ENCODE results near the gene FIGNL2. TPM values are rescaled to one million over a fixed set of nuclear protein-coding genes. Genes with fewer than 3 reads are reported as not detected.

Gene FIGNL2
- total RNA-seq, 2 experiments from 2014 or later, result 1.2 to 1.3 TPM

GRCh38 chr12:51779876-51780275 is 68.6 kb downstream of the FIGNL2 start:
- Histone ChIP-seq H3K27ac (ENCODE audit: low read depth in 1 of 2, low read length in 2 of 2) (no peak overlapping the region), H3K4me1 (ENCODE audit: insufficient read depth, low read length) (no peaks in the 10 kb centered on the region), H3K9me3 (ENCODE audit: control insufficient read depth in 1 of 2, insufficient read depth in 1 of 2, low read length in 2 of 2) (no peaks in the 10 kb centered on the region), H3K4me3 (ENCODE audit: low read length) (no peak overlapping the region), H3K27me3 (ENCODE audit: control insufficient read depth in 1 of 2, insufficient read depth in 2 of 2, low read length in 2 of 2) (peaks cover 0 to 2% of the 10 kb centered on the region in 2 experiments), H3K36me3 (ENCODE audit: insufficient read depth, low read length) (no peaks in the 10 kb centered on the region)
- Mint-ChIP-seq H3K27ac (no peak overlapping the region), H3K4me3 (no peak overlapping the region), H3K9me3 (no peaks in the 10 kb centered on the region), H3K4me1 (ENCODE audit: low read depth) (no peaks in the 10 kb centered on the region), H3K27me3 (no peaks in the 10 kb centered on the region), H3K36me3 (ENCODE audit: low read depth) (no peaks in the 10 kb centered on the region)
- CTCF ChIA-PET, result interaction anchor here (0.7 kb wide), 1 partner anchor 1134 kb away, joined by 3 read pairs; no protein-coding TSS in a partner anchor
- DNase-seq (no peak), ATAC-seq (ENCODE audit: poor library complexity) (no peak)
- no peak for TF ChIP-seq CTCF (IDR thresholded peaks at IDR 0.05)
- intact Hi-C loops (cut with DNase I, micrococcal nuclease), result no loop called here
- POLR2A ChIA-PET, result no interaction called here

GRCh38 chr12:51777973-51778372 is 70.5 kb downstream of the FIGNL2 start:
- POLR2A ChIA-PET, result interaction anchor here (0.6 kb wide), 1 partner anchor 694 kb away, joined by 4 read pairs; no protein-coding TSS in a partner anchor
- ATAC-seq (ENCODE audit: poor library complexity) (no peak), DNase-seq (no peak)
- H3K4me1 Mint-ChIP-seq (ENCODE audit: low read depth), result no peaks in the 10 kb centered on the region
- Histone ChIP-seq H3K27me3 (ENCODE audit: control insufficient read depth in 1 of 2, insufficient read depth in 2 of 2, low read length in 2 of 2) (peaks cover 0 to 2% of the 10 kb centered on the region in 2 experiments), H3K36me3 (ENCODE audit: insufficient read depth, low read length) (no peaks in the 10 kb centered on the region), H3K4me3 (ENCODE audit: low read length) (no peak overlapping the region), H3K27ac (ENCODE audit: low read depth in 1 of 2, low read length in 2 of 2) (no peak overlapping the region), H3K4me1 (ENCODE audit: insufficient read depth, low read length) (no peaks in the 10 kb centered on the region), H3K9me3 (ENCODE audit: control insufficient read depth in 1 of 2, insufficient read depth in 1 of 2, low read length in 2 of 2) (no peaks in the 10 kb centered on the region)
- no peak overlapping the region for H3K4me3 Mint-ChIP-seq
- no peaks in the 10 kb centered on the region for H3K36me3 Mint-ChIP-seq (ENCODE audit: low read depth)
- TF ChIP-seq CTCF (IDR thresholded peaks at IDR 0.05), result no peak
- H3K27ac Mint-ChIP-seq, result no peak overlapping the region
- no peaks in the 10 kb centered on the region for H3K9me3 Mint-ChIP-seq
- intact Hi-C loops (cut with DNase I, micrococcal nuclease), result no loop called here
- CTCF ChIA-PET, result interaction anchor here (0.6 kb wide), 1 partner anchor 1572 kb away, joined by 3 read pairs; no protein-coding TSS in a partner anchor
- no peaks in the 10 kb centered on the region for H3K27me3 Mint-ChIP-seq

- Histone ChIP-seq H3K36me3 (ENCODE audit: insufficient read depth, low read length) (no peaks in the 10 kb centered on the region), H3K4me1 (ENCODE audit: insufficient read depth, low read length) (no peaks in the 10 kb centered on the region), H3K27ac (ENCODE audit: low read depth in 1 of 2, low read length in 2 of 2) (no peak overlapping the region), H3K4me3 (ENCODE audit: low read length) (no peak overlapping the region), H3K27me3 (ENCODE audit: control insufficient read depth in 1 of 2, insufficient read depth in 2 of 2, low read length in 2 of 2) (peaks cover 0 to 2% of the 10 kb centered on the region in 2 experiments), H3K9me3 (ENCODE audit: control insufficient read depth in 1 of 2, insufficient read depth in 1 of 2, low read length in 2 of 2) (no peaks in the 10 kb centered on the region)
- no peaks in the 10 kb centered on the region for H3K36me3 Mint-ChIP-seq (ENCODE audit: low read depth)
- intact Hi-C loops (cut with DNase I, micrococcal nuclease), result no loop called here
- H3K27ac Mint-ChIP-seq, result no peak overlapping the region
- POLR2A ChIA-PET, result interaction anchor here (0.6 kb wide), 1 partner anchor 693 kb away, joined by 4 read pairs; no protein-coding TSS in a partner anchor
- no peak for TF ChIP-seq CTCF (IDR thresholded peaks at IDR 0.05)
- DNase-seq, result no peak
- CTCF ChIA-PET, result interaction anchor here (0.5 kb wide), 1 partner anchor 393 kb away, joined by 4 read pairs; no protein-coding TSS in a partner anchor
- no peaks in the 10 kb centered on the region for H3K9me3 Mint-ChIP-seq
- no peak for ATAC-seq (ENCODE audit: poor library complexity)
- H3K27me3 Mint-ChIP-seq, result no peaks in the 10 kb centered on the region
- H3K4me3 Mint-ChIP-seq, result no peak overlapping the region
- no peaks in the 10 kb centered on the region for H3K4me1 Mint-ChIP-seq (ENCODE audit: low read depth)
Observed at GRCh38 chr12:51777457-51777856, 71.1 kb downstream of the FIGNL2 start.

Data from CD4-positive, alpha-beta T cell (primary cell).